Hematopoietic multipotent progenitor cell treated with erythropoietin and hydrocortisone succinate and interleukin-3 and kit ligand, for 6 days (in vitro differentiated cells): Measurements from ENCODE around the gene MED26.
A peak's percentile ranks its signal among the peaks of the same experiment; 100 is the strongest.

Experiments used
- DNase-seq: peaks from one replicate; pipeline ENCODE4 v3.0.0-alpha.2; 2015

MED26 gene

GRCh38 chr19:16532440-16533234 lies 95.4 kb downstream of the MED26 start:
- DNase-seq: no peak

- no peak for DNase-seq
Observed at GRCh38 chr19:16531380-16531669, 96.7 kb downstream of the MED26 start.

GRCh38 chr19:16530540-16531379 lies 97.2 kb downstream of the MED26 start:
- no peak for DNase-seq

GRCh38 chr19:16529466-16530144 lies 98.4 kb downstream of the MED26 start:
- no peak for DNase-seq

- DNase-seq: peak; percentile 70
Observed at GRCh38 chr19:16527971-16528521, 100.0 kb downstream of the MED26 start.

GRCh38 chr19:16527334-16527935 lies 100.6 kb downstream of the MED26 start:
- DNase-seq: no peak

- DNase-seq: no peak
Observed at GRCh38 chr19:16525751-16526481, 102.1 kb downstream of the MED26 start.

- no peak for DNase-seq
Observed at GRCh38 chr19:16524991-16525734, 102.8 kb downstream of the MED26 start.
